ENCODE data around the gene PAQR4.

PAQR4 gene

DNA sequence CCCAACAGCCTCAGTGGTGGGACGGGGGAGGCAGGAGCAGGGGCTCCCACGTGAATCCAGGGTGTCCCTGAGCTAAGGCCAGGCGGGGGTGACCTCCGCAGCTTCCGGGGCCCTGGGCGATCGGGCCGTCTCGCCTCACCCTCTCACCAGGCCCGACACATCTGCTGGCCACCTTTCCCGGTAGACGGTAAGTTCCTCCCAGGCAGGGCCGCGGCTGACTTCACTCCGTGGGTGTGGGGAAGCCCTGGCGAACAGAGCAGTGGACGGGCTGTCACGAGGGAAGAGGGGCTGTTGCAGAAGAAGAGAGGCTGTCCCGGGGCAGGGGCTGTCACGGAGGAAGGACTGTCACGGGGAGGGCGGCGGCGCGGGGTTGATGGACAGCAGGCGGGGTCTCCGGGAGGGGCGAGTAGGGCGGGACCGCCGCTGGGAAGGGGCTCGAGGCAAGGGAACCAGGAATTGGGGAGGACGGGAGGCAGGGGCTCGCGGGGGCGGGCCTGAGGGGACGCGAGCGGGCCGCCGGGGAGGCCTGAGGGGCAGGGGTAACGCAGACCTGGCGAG lies 10.6 kb downstream of the PAQR4 start:
- DNase-seq (ENCODE audit: low read depth in 2 of 2, low spot score in 1 of 2), result no peak

DNA sequence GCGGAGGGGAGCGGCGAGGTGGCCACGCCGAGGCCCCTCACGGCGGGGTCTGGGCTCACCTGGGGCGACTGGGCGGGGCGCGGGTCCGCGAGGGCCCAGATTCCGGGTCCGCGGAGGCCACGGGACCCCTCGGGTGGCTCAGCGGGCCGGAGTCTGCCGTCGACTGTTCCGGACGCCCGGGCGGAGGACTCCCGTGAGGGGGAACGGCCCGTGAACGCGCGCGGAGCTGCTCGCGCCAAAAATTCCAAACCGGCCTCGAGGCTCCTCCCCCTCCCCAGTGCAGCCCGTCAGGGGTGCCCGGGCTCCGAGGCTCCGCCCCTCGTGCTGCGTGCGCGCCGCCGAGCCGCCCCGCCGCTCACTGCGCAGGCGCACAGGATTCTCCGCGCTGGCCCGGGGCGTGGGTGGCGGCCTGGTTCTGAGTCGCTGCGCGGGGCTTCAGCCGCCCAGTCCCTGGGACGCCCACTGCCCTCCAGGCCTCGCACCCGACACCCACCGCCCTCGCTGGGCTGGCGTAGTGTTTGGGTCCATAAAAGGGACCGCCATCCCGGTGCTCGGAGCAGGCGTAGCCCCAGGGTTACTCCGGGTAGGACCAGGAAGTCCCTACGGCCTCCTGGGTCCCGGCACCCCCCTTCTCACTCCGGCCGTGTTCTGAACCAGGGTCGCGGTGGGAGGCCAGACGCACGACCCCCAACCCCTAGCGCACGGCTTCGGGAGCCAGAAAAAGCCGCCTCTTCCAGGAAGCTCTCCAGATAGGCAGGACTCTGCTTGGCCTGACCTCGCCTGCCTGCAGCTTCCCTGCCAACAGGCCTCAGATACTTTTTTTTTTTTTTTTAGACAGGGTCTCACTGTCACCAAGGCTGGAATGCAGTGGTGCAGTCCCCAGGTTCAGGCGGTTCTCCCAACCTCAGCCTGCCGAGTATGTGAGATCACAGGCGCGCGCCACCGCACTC lies 11.4 kb downstream of the PAQR4 start, which contains the start of gene PKMYT1:
PKMYT1 (minus strand) TSS at position 220 of the 950 bp plus-strand sequence. CDS start 789 bp downstream, outside the sequence.
- peak; percentile 91 for DNase-seq (ENCODE audit: low read depth in 2 of 2, low spot score in 1 of 2)

DNA sequence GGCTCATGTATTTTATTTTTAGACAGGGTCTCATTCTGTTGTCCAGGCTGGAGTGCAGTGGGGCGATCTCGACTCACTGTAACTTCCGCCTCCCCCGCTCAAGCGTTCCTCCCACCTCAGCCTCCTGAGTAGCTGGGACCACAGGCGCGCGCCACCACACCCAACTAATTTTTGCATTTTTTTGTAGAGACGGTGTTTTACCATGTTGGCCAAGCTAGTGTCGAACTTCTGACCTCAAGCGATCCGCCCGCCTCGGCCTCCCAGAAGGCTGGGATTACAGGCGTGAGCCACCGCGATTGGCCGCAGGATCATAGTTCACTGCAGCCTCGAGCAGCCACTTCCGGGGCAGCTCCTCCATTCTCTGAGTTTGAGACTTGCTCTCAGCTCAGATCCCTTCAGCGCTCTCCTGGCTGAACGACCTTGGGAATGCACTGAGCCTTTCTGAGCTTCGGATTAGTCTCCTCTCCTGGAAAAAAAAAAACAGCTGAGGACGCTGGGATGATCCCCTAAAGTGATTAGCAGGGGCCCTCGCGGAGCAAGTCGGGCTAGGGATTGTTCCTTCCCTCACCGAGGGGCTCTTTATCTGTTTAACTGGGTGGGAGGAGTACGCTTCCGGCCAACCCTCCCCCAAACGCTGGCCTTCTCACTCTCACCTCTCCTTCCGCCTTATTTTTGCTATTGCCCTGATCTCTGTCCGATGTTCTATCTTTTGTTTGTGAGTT lies 12.2 kb downstream of the PAQR4 start:
- no peak for DNase-seq (ENCODE audit: low read depth in 2 of 2, low spot score in 1 of 2)

DNA sequence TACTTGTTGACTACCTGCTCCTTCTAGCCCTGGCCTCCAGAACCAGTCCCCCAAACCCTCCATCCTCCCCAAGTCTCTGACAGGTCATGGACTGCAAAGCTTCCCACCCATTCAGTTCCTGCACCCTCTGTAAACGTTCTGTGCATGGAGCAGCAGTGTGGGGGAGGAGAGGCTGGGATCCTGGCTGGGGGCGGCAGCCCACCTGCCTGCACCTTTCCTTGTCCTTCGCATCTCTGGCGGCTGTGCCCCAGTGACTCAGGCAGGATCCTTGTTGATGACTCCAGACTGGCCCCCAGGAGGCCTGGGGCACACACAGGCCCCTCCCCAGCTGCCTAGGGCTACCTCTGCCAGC lies 12.7 kb downstream of the PAQR4 start:
- DNase-seq (ENCODE audit: low read depth in 2 of 2, low spot score in 1 of 2), result no peak

DNA sequence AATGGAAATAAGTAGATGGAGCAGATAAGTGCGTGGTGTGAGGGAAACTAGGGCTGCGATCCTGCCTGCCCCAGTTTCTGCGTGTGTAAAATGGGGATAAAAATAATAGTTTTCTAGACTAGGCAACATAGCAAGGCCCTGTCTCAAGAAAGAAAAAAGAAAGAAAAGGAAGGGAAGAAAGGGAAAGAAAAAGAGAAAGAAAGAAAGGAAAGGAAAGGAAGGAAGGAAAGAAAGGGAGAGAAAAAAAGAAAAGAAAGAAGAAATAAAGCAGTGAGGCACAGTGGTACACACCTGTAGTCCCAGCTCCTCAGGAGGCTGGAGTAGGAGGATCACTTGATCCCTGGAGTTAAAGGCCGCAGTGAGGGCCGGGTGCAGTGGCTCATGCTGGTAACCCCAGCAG lies 13.3 kb downstream of the PAQR4 start:
- DNase-seq (ENCODE audit: low read depth in 2 of 2, low spot score in 1 of 2), result no peak

DNA sequence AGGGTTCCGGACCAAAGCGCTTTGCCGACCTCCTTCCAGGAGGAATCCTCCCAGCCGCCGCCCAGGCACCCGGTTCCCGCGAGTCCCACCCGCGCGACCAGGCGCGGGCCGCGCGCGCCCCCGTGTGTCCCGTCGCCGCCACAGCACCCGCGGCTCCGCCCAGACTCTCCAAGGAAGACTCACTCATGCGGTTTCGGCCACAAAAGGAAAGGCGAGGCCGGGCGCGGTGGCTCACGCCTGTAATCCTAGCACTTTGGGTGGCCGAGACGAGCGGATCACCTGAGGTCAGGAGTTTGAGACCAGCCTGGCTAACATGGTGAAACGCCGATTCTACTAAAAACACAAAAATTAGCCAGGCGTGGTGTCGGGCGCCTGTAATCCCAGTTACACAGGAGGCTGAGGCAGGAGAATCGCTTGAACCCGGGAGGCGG lies 14.6 kb downstream of the PAQR4 start:
- DNase-seq (ENCODE audit: low read depth in 2 of 2, low spot score in 1 of 2), result peak; percentile 46 to 52

DNA sequence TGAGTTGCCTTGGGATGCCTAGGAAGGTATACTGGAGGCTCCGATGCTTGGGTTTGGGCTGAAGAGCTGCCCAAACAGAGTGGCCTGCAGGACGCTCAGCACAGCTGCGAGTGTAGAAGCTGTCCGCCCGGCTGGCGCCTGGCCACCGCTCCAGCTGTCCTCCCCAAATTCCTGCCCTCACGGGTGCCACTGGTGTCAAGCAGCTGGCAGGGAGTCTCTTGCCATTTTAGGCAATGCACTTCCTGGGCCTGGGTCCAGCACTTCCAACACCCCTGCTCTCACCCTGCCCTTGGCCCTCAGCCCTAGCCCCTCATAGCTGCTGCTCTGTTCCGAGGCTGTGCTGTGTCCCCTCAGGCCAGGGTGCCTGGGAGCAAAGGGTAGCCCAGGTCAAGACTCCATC lies 16.3 kb downstream of the PAQR4 start:
- DNase-seq (ENCODE audit: low read depth in 2 of 2, low spot score in 1 of 2), result no peak

DNA sequence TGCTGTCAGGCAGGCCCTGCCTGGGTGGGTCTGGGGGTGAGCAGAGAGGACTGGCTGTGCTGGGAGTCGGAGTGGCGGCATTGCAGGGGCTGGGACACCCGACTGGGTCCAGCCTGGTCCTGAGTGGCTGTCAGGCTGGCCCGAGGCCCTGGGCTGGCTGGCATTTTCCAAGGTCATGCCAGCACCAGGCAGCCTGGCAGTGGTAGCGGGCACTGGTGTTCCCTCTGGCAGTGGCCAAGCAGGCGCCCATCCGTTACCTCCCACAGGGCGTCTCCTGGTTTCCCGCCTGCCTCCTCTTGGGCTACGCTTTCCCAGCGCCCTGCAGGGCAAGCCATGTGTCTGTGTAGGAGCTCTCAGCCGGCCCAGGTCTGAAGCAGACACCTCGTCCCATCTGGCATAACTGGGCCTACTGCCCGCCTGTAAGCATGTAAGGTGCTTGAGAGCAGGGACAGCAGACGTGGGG lies 16.8 kb downstream of the PAQR4 start:
- no peak for DNase-seq (ENCODE audit: low read depth in 2 of 2, low spot score in 1 of 2)

DNA sequence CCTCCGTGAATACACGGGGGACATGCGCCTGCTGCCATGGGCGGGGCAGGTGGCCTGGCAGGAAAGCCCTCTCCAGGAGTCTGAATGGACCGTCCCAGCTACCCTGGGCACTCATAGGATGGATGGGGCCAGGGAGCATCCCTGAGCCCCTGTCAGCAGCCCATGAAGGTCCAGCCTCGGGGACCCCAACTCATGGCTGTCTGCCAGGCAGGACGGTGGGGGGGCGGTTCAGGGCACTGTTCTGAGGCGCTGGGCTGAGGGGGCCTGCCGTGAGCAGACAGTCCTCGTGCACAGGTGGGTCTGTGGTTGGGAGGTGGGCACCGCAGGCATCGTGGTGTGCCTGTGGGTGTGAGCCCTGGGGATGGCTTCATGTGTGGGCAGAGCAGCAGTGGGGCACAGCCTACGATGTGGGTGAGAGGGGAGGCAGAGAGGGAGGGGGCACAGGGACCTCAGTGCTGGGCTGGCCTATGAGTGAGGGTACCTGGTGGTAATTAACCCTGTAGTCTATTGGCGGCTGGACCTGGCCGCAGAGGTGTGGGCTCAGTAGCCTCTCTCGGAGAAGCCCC lies 17.6 kb downstream of the PAQR4 start:
- no peak for DNase-seq (ENCODE audit: low read depth in 2 of 2, low spot score in 1 of 2)

DNA sequence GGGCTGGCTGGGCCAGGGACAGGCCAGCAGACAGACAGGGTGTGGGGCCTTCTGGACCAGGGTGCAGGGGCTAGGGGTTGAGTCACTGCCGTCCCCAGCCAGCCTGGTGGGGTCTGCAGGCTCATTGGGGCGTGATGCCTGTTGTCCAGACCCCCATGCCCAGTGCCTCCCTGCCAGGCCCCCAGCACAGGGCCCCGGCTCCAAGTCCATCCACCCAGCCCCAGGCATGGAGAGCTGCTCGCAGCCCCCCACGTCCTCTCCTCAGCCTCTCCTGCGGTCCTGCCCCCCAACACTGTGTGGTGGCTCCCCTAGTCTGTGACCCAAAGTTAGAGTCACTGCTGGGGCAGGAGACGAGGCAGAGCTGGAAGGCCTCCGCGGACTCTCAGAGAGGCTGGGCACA lies 18.1 kb downstream of the PAQR4 start:
- no peak for DNase-seq (ENCODE audit: low read depth in 2 of 2, low spot score in 1 of 2)

DNA sequence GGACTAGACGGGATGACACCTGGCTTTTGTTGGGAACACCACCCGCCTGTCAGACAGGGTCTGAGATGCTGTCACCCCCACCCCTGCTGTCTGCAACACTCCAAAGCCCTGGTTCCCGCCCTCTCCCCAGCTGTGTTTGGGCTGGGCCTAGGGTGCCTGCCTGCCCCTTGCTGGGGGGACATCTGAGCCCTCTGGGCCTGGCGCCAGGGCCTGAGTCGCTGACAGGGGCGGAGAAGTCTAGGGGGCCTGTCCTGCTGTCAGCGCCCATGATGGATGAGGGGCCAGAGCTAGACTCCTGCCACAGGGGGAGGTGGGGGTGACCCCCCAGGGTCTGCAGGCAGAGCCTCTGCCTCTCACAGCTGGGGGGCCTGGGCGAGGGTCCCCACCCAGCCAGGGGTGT lies 18.7 kb downstream of the PAQR4 start:
- no peak for DNase-seq (ENCODE audit: low read depth in 2 of 2, low spot score in 1 of 2)

DNA sequence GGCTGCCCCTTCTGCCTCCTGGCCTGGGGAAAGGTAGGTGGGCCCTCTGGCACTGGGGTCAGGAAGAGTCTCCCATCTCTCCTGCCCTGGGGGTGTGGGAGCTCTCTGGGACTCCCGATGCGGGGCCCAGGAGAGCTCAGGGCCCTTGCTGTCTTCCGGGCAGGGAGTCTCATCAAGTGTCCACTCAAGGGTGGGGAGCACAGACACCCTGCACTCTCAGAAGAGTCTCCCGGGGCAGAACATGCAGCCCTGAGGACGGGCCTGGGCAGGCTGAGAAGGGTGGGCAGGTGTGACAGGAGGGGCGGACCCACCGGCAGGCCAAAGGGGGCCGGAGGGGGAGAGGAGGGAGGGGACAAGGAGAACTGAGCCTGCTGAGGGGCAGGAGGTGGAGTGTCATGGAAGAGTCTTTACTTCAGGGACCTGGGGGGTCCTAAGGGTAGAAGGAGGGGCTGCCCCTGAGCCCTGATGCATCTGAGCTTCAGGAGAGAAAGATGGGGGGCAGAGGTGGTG lies 19.5 kb downstream of the PAQR4 start:
- DNase-seq (ENCODE audit: low read depth in 2 of 2, low spot score in 1 of 2), result no peak

DNA sequence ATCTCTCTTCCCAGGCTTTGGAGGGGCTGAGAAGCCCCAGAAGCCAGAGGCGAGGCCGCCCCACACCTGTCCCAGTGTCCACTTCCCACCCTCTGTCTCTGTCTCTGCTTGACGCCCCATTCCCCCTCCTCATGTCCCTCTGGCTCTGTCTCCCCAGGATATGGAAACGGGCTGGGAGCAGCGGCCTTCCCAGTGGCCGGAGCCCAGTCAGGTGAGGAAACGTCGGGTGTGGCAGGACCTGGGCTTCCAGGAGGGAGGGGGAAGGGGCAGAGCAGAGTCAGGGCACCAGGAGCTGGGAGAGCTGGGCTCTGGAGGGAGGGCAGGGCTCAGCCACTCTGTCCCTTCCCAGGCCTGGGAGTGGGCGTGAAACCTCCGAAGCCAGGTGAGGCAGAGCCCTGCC lies 21.7 kb downstream of the PAQR4 start:
- no peak for DNase-seq (ENCODE audit: low read depth in 2 of 2, low spot score in 1 of 2)

DNA sequence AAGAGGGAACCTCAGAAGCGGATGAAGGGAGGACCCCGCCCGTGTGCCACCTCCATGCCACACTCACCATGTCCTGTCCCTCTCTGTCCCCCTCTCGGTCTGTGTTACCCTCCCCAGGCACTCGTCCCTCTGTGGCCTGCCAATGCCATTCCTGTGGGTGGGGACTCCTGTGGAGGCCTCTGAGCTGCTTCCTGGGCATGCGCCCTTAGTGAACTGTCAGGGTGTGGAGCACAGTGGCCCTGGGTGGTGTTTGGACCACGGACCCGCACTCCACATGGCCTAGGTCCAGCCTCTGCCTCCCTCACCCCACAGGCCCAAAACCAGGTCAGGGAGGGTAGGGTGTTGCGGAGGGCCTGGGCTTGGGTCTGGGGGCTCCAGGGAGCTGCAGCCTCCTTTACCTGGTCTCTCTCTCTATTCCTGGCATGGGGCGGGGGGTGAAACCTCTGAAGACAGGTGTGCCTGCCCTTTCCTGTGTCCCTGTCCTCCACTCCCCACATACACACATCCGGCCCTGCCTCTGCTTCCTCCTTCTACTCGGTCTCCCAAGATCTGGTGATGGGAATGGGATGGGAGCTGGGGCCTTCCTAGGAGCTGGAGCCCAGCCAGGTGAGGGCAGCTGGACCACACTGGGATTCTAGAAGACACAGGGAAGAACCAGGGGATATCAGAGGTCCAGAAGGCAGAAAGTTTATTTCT lies 22.6 kb downstream of the PAQR4 start:
- no peak for DNase-seq (ENCODE audit: low read depth in 2 of 2, low spot score in 1 of 2)

DNA sequence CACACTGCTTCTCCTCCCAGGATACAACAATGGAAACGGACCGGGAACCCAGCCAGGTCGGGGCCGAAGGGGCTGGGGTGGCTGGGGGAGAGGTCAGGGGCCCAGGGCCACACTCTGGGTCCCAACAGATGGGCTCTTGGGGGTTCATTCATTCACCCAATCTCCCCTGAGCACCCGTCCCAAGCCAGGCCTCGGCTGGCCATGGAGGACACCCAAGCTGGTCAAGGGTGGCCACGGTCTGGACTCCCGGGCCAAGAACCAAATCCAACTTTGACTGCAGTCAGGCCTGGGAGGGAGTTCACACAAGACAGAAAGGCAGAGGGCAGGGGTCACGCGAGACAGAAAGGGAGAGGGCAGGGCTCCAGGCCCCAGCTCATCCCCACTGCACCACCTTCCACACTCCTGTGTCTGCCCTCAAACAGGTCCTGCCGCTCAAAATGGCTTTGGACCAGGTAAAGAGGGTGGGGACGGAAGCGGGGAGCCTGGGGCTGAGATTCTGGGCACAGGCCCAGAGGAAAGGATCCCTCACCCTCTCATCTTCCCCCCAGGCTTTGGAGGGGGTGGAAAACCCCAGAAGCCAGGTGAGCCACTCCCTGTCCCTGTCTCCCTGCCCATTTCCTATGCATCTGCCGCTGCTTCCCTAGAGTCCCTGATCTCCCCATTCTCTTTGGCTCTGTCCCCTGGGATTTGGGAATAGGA lies 23.4 kb downstream of the PAQR4 start:
- no peak for DNase-seq (ENCODE audit: low read depth in 2 of 2, low spot score in 1 of 2)

DNA sequence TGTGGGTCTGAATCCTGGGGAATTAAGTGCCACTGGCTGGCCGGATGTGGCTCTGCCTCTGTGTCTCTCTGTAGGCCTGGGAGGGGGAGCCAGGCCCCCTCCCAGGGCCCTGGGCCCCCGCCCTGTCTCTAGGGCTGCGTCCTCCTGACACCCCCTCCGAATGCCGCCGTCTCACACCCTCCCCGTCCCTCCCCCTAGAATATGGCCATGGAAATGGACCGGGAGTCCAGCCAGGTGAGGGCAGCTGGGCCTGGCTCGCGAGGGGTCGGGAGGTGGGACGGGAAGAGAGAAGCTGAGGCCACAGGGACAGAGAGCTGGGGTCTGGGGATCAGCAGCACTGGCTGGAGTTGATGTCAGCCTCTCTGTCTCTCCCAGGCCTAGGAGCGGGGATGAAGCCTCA lies 27.1 kb downstream of the PAQR4 start:
- no peak for DNase-seq (ENCODE audit: low read depth in 2 of 2, low spot score in 1 of 2)

DNA sequence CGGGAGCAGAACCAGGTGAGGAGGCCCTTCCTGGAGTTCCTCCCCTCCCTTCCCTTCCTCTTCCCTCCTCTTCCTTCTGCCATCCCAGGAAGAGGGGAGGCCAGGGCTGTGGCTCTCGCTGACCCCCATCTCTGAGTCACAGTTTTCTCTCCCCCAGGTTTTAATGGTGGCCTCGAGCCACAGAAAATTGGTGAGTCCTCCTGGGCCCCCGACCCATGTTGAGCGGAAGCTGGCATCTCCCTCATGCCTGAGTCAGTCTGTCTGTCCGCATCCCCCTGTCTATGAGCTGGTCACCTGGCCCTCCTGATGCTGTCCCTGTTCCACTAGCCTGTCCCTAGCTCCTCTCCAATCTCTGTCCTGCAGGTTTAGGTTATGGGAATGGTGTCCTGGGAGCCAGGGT lies 30.8 kb downstream of the PAQR4 start:
- DNase-seq (ENCODE audit: low read depth in 2 of 2, low spot score in 1 of 2), result no peak

DNA sequence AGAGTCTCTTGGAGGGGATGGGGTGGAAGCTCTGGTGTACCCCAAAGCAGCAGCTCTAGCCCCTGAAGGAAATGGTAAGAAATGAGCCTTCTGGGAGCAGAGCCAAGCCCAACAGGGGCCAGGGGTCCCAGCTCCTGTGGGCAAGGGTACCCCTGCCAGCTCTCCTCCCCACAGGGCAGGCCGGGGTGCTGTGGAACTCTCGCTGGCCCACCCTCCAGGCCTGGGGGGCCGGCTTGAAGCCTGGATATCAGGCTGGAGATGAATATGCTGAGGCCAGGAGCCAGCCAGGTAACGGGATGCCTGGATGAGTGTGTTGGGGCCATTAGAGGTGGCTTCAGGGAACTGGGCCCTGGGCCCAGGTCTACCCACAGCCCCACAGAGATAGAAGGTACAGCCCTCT lies 31.4 kb downstream of the PAQR4 start:
- no peak for DNase-seq (ENCODE audit: low read depth in 2 of 2, low spot score in 1 of 2)

DNA sequence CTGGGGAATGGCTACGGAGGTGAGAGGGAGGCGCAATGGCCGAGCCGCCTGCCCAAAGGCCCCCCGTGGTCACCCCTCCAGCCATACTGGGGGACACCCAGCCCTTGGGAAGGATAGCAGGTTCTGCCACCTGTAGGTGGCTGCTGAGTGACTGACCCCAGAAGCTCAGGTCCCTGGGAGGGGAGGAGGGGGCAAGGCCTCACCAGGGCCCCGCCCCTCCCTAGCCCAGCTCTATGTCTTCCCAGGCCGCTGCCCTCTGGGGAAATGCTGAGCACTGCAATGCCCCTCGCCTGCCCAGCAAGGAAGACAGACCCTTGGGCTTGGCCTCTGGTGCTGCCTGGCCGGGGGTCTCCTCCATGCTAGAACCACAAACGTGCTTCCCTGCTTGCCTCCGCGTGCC lies 32.2 kb downstream of the PAQR4 start:
- DNase-seq (ENCODE audit: low read depth in 2 of 2, low spot score in 1 of 2), result no peak

DNA sequence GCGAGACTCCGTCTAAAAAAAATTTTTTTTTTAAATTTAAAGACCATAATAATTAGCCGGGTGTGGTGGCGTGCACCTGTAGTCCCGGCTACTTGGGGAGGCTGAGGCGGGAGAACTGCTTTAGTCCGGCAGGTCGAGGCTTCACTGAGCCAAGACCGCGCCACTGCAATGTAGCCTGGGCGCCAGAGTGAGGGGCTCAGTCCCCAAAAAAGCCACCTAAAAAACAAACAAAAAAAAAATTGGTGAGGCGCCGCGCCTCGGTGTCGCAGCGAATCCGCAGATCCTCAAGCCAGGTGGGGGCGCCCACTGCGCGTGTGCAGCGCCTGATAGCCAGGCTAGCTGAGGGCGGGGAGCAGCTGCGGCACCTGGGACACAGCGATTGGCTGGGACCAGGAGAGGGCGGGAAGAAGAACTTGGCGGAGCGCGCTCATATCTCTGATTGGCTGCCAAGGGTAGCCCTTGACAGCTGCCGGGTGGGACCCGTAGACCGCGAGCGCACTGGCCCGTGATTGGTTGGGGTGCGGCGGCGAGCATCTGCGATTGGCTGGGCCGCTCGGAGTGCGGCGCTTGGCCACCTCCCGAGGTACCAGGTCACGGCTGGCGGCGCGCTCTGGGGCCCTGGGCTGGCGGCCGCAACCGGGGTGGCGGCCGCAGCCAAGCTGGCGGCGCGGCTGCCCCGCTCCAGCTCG lies 34.6 kb downstream of the PAQR4 start:
- DNase-seq (ENCODE audit: low read depth in 2 of 2, low spot score in 1 of 2), result peak; percentile 81 to 94

Measured in stimulated activated CD8-positive, alpha-beta memory T cell treated with anti-CD3 and anti-CD28 coated beads, Interleukin-4, amount 100 ng/mL, for 1 hour (primary cell).